A549 (cell line): ENCODE results near the gene CIART.

ENCODE experiments used
- GATA3 ChIP-seq: IDR thresholded peaks from 2 replicates; pipeline ENCODE4 v1.6.1; 2012; ENCODE audit warnings: borderline replicate concordance
- KDM5A ChIP-seq: fragments of 200-600 bp; sonication (generic); IDR thresholded peaks from 2 replicates; pipeline ENCODE4 v1.6.1; 2016; ENCODE audit warnings: antibody characterized with exemption, mild to moderate bottlenecking
- MAFK ChIP-seq: fragments of 450-650 bp; IDR thresholded peaks from 2 replicates; pipeline ENCODE4 v1.6.1; 2014; ENCODE audit not compliant: partially characterized antibody
- MYC ChIP-seq: IDR thresholded peaks from 2 replicates; pipeline ENCODE4 v1.6.1; 2012; ENCODE audit warnings: mild to moderate bottlenecking, inconsistent platforms, low read length, improper control_type of control experiment, borderline replicate concordance
- POLR2A ChIP-seq: IDR thresholded peaks from 2 replicates; pipeline ENCODE4 v1.6.1; 2012; ENCODE audit warnings: mild to moderate bottlenecking, low read length
- TF ChIP-seq, protein P1 (sequence below): fragments of 250-450 bp; sonication (Bioruptor Pico); IDR thresholded peaks from 2 replicates; pipeline ENCODE4 v1.5.0; 2021; ENCODE audit warnings: mild to moderate bottlenecking, moderate library complexity, borderline replicate concordance
- TF ChIP-seq, protein P2 (sequence below): fragments of >200 bp; sonication (Bioruptor Twin); formaldehyde crosslinking; IDR thresholded peaks from 3 replicates; pipeline ENCODE4 v1.5.1; 2016
- TF ChIP-seq, protein P3 (sequence below): IDR thresholded peaks from 2 replicates; pipeline ENCODE4 v1.6.1; 2012

DNA sequence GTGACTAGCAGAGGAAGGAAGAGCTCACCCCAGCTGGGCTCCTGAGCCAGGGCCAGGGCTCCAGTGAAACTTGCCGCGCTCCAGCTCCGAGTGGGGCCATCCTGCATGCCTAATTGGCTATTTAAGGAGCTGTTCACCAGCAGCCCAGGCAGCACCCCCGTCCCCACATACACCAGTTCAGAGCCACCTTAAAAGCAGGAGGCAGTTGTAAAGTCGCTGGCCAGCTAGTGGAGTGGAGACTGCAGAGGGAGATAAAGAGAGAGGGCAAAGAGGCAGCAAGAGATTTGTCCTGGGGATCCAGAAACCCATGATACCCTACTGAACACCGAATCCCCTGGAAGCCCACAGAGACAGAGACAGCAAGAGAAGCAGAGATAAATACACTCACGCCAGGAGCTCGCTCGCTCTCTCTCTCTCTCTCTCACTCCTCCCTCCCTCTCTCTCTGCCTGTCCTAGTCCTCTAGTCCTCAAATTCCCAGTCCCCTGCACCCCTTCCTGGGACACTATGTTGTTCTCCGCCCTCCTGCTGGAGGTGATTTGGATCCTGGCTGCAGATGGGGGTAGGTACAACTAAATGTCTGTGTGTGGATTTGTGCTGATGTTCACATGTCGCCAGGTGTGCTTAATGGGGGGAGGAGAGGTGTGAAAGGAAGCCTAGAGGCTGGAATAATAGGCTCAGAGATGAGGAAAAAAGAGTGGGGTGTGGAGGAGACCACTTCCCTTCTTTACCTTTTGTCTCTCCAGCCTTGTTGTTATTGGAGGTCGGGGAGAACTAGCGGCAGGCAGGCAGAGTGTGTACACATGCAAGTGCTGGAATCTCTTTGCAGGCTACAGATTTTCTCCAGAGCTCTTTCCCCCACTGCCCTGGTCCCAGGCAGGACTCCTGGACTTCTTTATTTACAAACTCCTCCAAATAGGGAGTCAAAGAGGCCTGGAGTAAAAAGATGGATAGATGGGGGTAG lies 24.4 kb upstream of the CIART start, which contains the start of gene CA14:
- TF ChIP-seq, protein P1, sequence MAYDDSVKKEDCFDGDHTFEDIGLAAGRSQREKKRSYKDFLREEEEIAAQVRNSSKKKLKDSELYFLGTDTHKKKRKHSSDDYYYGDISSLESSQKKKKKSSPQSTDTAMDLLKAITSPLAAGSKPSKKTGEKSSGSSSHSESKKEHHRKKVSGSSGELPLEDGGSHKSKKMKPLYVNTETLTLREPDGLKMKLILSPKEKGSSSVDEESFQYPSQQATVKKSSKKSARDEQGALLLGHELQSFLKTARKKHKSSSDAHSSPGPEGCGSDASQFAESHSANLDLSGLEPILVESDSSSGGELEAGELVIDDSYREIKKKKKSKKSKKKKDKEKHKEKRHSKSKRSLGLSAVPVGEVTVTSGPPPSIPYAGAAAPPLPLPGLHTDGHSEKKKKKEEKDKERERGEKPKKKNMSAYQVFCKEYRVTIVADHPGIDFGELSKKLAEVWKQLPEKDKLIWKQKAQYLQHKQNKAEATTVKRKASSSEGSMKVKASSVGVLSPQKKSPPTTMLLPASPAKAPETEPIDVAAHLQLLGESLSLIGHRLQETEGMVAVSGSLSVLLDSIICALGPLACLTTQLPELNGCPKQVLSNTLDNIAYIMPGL (CRISPR knock-in tag), result no peak
- TF ChIP-seq KDM5A (no peak), MYC (no peak), POLR2A (no peak), MAFK (no peak), GATA3 (no peak)
- TF ChIP-seq, protein P2, sequence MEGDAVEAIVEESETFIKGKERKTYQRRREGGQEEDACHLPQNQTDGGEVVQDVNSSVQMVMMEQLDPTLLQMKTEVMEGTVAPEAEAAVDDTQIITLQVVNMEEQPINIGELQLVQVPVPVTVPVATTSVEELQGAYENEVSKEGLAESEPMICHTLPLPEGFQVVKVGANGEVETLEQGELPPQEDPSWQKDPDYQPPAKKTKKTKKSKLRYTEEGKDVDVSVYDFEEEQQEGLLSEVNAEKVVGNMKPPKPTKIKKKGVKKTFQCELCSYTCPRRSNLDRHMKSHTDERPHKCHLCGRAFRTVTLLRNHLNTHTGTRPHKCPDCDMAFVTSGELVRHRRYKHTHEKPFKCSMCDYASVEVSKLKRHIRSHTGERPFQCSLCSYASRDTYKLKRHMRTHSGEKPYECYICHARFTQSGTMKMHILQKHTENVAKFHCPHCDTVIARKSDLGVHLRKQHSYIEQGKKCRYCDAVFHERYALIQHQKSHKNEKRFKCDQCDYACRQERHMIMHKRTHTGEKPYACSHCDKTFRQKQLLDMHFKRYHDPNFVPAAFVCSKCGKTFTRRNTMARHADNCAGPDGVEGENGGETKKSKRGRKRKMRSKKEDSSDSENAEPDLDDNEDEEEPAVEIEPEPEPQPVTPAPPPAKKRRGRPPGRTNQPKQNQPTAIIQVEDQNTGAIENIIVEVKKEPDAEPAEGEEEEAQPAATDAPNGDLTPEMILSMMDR, result no peak
- TF ChIP-seq, protein P3, sequence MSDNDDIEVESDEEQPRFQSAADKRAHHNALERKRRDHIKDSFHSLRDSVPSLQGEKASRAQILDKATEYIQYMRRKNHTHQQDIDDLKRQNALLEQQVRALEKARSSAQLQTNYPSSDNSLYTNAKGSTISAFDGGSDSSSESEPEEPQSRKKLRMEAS, result no peak
